ENCODE data around the gene SLC16A11.
"Not testable (repeated sequence)": the region's sequence is repeated elsewhere in the genome, so short reads cannot be mapped to it uniquely, and the experiment has no call there.

Gene SLC16A11

GRCh38 chr17:7043497-7044198 lies at the start of gene SLC16A11:
Gene SLC16A11, minus strand, starts transcription at chr17:7044092. Its CDS starts 579 bp downstream, at chr17:7043513.
- DNase-seq: peak in 8 of 51 donors; percentile 17 to 47 (median 32)

- not testable (repeated sequence) for DNase-seq
Observed at GRCh38 chr17:7091311-7092005, 47.6 kb upstream of the SLC16A11 start.

GRCh38 chr17:7089570-7089969 lies 45.7 kb upstream of the SLC16A11 start:
- DNase-seq: not testable (repeated sequence)

- DNase-seq: not testable (repeated sequence)
Observed at GRCh38 chr17:7088442-7088841, 44.5 kb upstream of the SLC16A11 start.

GRCh38 chr17:7084088-7084487 lies 40.2 kb upstream of the SLC16A11 start:
- DNase-seq: no peak

- no peak for DNase-seq
Observed at GRCh38 chr17:7083592-7083991, 39.7 kb upstream of the SLC16A11 start.

GRCh38 chr17:7081341-7082062 lies 37.6 kb upstream of the SLC16A11 start:
- DNase-seq: no peak

- DNase-seq: peak in 2 of 51 donors; percentile 2 to 4
Observed at GRCh38 chr17:7080456-7081041, 36.7 kb upstream of the SLC16A11 start.

- no peak for DNase-seq
Observed at GRCh38 chr17:7079581-7080455, 35.9 kb upstream of the SLC16A11 start, which contains the start of gene CLEC10A. Gene CLEC10A, minus strand, starts transcription at chr17:7080251. Its CDS starts 1,439 bp downstream, at chr17:7078812.

- no peak for DNase-seq
Observed at GRCh38 chr17:7078711-7079110, 34.8 kb upstream of the SLC16A11 start.

GRCh38 chr17:7077911-7078546 lies 34.1 kb upstream of the SLC16A11 start:
- DNase-seq: no peak

GRCh38 chr17:7074931-7075330 lies 31.0 kb upstream of the SLC16A11 start:
- no peak for DNase-seq

GRCh38 chr17:7072406-7072805 lies 28.5 kb upstream of the SLC16A11 start:
- no peak for DNase-seq

GRCh38 chr17:7070712-7071111 lies 26.8 kb upstream of the SLC16A11 start:
- no peak for DNase-seq

- DNase-seq: no peak
Observed at GRCh38 chr17:7068268-7068667, 24.4 kb upstream of the SLC16A11 start.

GRCh38 chr17:7067198-7067597 lies 23.3 kb upstream of the SLC16A11 start:
- DNase-seq: no peak

- DNase-seq: no peak
Observed at GRCh38 chr17:7064261-7064660, 20.4 kb upstream of the SLC16A11 start.

- peak in 1 of 51 donors; percentile 7 for DNase-seq
Observed at GRCh38 chr17:7063518-7064094, 19.7 kb upstream of the SLC16A11 start.

- DNase-seq: peak in 1 of 51 donors; percentile 11
Observed at GRCh38 chr17:7060165-7060891, 16.4 kb upstream of the SLC16A11 start.
